ENCODE data around the gene TMUB1. TPM values are rescaled to one million over a fixed set of nuclear protein-coding genes. Genes with fewer than 3 reads are reported as not detected.

The TMUB1 gene
- total RNA-seq, 4 donors from 2014 or later, result 33.7 to 78.7 (median 44.2) TPM

GRCh38 chr7:151126491-151127137 lies 43.3 kb upstream of the TMUB1 start:
- peaks cover 34 to 54% of the 10 kb centered on the region in 2 donors for H3K36me3 ChIP-seq
- intact Hi-C loops (cut with DNase I), result no loop called here
- 62 to 76% methylated on average over 10 to 15 of the region's 19 CpGs for WGBS, 2 donors

GRCh38 chr7:151125846-151126481 lies 42.7 kb upstream of the TMUB1 start:
- no peaks in the 10 kb centered on the region for H3K9me3 ChIP-seq
- H3K36me3 ChIP-seq, result peaks cover 31 to 54% of the 10 kb centered on the region in 2 donors
- no peaks in the 10 kb centered on the region for H3K27me3 ChIP-seq
- no peak for TF ChIP-seq POLR2A (IDR thresholded peaks at IDR 0.05)
- TF ChIP-seq, protein P1, sequence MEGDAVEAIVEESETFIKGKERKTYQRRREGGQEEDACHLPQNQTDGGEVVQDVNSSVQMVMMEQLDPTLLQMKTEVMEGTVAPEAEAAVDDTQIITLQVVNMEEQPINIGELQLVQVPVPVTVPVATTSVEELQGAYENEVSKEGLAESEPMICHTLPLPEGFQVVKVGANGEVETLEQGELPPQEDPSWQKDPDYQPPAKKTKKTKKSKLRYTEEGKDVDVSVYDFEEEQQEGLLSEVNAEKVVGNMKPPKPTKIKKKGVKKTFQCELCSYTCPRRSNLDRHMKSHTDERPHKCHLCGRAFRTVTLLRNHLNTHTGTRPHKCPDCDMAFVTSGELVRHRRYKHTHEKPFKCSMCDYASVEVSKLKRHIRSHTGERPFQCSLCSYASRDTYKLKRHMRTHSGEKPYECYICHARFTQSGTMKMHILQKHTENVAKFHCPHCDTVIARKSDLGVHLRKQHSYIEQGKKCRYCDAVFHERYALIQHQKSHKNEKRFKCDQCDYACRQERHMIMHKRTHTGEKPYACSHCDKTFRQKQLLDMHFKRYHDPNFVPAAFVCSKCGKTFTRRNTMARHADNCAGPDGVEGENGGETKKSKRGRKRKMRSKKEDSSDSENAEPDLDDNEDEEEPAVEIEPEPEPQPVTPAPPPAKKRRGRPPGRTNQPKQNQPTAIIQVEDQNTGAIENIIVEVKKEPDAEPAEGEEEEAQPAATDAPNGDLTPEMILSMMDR (IDR thresholded peaks at IDR 0.05), result no peak
- intact Hi-C loops (cut with DNase I), result no loop called here
- no peak for DNase-seq
- 33 to 53% methylated on average over 11 to 12 of the region's 58 CpGs for WGBS, 2 donors
- H3K4me3 ChIP-seq (replicated peaks in 1 of 3), result peak overlapping the region in 2 of 3 donors; percentile 9 to 10
- no peak overlapping the region for H3K27ac ChIP-seq
- peaks cover 16% of the 10 kb centered on the region in 2 donors for H3K4me1 ChIP-seq

More at GRCh38 chr7:151126491-151127137, 43.3 kb upstream of the TMUB1 start:
- peak; percentile 69 to 74 for DNase-seq
- Histone ChIP-seq H3K27me3 (no peaks in the 10 kb centered on the region), H3K9me3 (no peaks in the 10 kb centered on the region), H3K4me1 (peaks cover 16% of the 10 kb centered on the region in 2 donors), H3K4me3 (replicated peaks in 1 of 3) (no peak overlapping the region), H3K27ac (no peak overlapping the region)
- TF ChIP-seq, protein P1 (IDR thresholded peaks at IDR 0.05), result no peak
- no peak for TF ChIP-seq POLR2A (IDR thresholded peaks at IDR 0.05)

DNA sequence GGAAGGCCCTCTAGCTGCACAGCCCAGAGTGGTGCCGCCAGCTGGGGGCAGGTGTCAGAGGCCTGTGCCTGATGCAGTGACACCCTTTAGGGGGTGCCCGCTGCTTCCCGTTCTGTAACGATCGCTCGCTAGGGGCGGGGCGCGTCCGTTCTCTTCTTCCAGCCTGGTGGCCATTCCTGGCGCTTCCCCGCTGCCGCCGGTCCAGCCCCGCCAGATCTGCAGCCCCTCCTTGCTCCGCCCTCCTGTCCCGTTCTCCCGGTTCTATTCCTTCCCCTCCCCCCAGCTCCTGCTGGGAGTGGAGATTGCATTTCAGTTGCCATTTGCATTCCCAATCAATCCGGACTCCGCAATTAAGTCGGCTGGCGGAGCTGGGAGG lies 42.2 kb upstream of the TMUB1 start:
- Histone ChIP-seq H3K27ac (no peak overlapping the region), H3K4me3 (replicated peaks in 1 of 3) (peak overlapping the region in 2 of 3 donors; percentile 9 to 10), H3K4me1 (peaks cover 16% of the 10 kb centered on the region in 2 donors), H3K27me3 (no peaks in the 10 kb centered on the region), H3K9me3 (no peaks in the 10 kb centered on the region), H3K36me3 (peaks cover 32 to 54% of the 10 kb centered on the region in 2 donors)
- intact Hi-C loops (cut with DNase I), result no loop called here
- peak; percentile 15 to 25 for DNase-seq
- TF ChIP-seq POLR2A (IDR thresholded peaks at IDR 0.05), result no peak
- TF ChIP-seq, protein P1 (IDR thresholded peaks at IDR 0.05), result no peak
- 40 to 44% methylated on average over 19 to 21 of the region's 22 CpGs for WGBS, 2 donors

DNA sequence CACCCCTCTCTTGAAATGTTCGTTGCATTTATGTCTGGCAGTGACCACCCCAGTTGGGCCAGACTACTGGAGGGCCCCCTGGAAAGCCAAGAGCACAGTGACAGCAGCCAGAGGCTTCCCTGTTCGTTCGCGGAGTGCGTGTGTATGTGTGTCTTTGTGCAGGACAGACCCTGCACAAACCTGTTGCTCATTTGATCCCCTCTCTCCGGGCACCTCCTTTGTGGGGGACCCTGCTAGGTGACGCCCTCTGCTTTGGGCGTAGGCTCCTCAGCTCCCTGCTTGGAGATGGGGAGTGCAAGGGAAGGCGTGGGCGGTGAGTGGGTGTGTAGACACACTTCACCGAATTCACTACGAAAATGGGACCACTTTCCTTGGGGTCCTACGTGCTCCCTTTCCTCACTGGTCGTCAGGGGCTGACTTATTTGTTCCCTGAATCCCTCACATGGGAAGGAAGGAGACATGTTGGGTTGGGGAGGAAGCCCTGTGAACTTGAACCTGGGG lies 41.7 kb upstream of the TMUB1 start:
- Histone ChIP-seq H3K36me3 (peaks cover 32 to 55% of the 10 kb centered on the region in 2 donors), H3K4me3 (replicated peaks in 1 of 3) (no peak overlapping the region), H3K27me3 (no peaks in the 10 kb centered on the region), H3K27ac (no peak overlapping the region), H3K9me3 (no peaks in the 10 kb centered on the region), H3K4me1 (peaks cover 16% of the 10 kb centered on the region in 2 donors)
- DNase-seq, result no peak
- WGBS, 2 donors, result 89 to 94% methylated on average over 14 of the region's 14 CpGs
- TF ChIP-seq, protein P1 (IDR thresholded peaks at IDR 0.05), result no peak
- no peak for TF ChIP-seq POLR2A (IDR thresholded peaks at IDR 0.05)
- intact Hi-C loops (cut with DNase I), result loop anchor here (5.0 kb wide), 1 partner anchor 182 kb away; no protein-coding TSS in a partner anchor

DNA sequence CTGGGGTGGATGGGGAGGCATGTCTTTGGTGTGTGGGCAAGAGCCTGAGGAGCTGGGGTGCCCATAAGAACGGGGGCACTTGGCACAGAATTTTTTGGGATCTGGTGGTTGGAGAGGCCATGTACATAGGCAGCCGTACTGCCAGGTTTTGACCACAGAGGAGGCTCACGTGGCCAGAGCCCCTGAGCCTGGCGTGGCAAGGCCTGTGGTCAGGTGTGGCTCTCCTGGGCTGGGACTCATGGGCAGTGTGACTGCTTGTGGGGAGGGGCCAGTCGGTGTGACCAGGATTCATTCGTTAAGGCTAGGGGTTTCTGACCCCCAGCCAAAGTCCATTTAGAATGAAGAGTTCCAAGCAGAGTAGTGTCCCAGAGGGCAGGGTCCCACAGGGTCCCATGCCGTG lies 41.2 kb upstream of the TMUB1 start:
- Histone ChIP-seq H3K27ac (no peak overlapping the region), H3K9me3 (no peaks in the 10 kb centered on the region), H3K4me3 (replicated peaks in 1 of 3) (no peak overlapping the region), H3K36me3 (peaks cover 32 to 55% of the 10 kb centered on the region in 2 donors), H3K27me3 (no peaks in the 10 kb centered on the region), H3K4me1 (peaks cover 16% of the 10 kb centered on the region in 2 donors)
- WGBS, 2 donors, result 86 to 91% methylated on average over 5 to 7 of the region's 7 CpGs
- TF ChIP-seq, protein P1 (IDR thresholded peaks at IDR 0.05), result no peak
- TF ChIP-seq POLR2A (IDR thresholded peaks at IDR 0.05), result no peak
- intact Hi-C loops (cut with DNase I), result loop anchor here (5.0 kb wide), 1 partner anchor 183 kb away; no protein-coding TSS in a partner anchor
- no peak for DNase-seq

Measured in thyroid gland (tissue), 4 donors.